Neural progenitor cell (in vitro differentiated cells): Measurements from ENCODE around the gene ORC5. TPM values are rescaled to one million over a fixed set of nuclear protein-coding genes. Genes with fewer than 3 reads are reported as not detected.

ENCODE experiments used
- DNase-seq: peaks from one replicate; pipeline ENCODE4 v3.0.0-alpha.2; 2016; ENCODE audit warnings: low spot score
- H2AFZ ChIP-seq: fragments of 200-600 bp; sonication (generic); replicated peaks from 2 replicates; pipeline ENCODE4 v1.6.1; 2016; ENCODE audit warnings: antibody characterized with exemption
- H3F3A ChIP-seq: fragments of 200-600 bp; sonication (generic); 2 replicates; pipeline ENCODE4 v1.6.1; 2016; ENCODE audit warnings: antibody characterized with exemption, low read depth
- H3K27ac ChIP-seq: fragments of 200-600 bp; sonication (generic); 2 replicates; pipeline ENCODE4 v1.5.1; 2016; ENCODE audit warnings: mild to moderate bottlenecking
- H3K27me3 ChIP-seq: fragments of 200-600 bp; sonication (generic); 2 replicates; pipeline ENCODE4 v1.6.1; 2016; ENCODE audit warnings: mild to moderate bottlenecking, moderate library complexity
- H3K36me3 ChIP-seq: fragments of 200-600 bp; sonication (generic); 2 replicates; pipeline ENCODE4 v1.5.1; 2016
- H3K4me1 ChIP-seq: fragments of 200-600 bp; sonication (generic); 2 replicates; pipeline ENCODE4 v1.6.1; 2016; ENCODE audit warnings: mixed run types
- H3K4me2 ChIP-seq: fragments of 200-600 bp; sonication (generic); 2 replicates; pipeline ENCODE4 v1.6.1; 2016
- H3K4me3 ChIP-seq: fragments of 200-600 bp; sonication (generic); 2 replicates; pipeline ENCODE4 v1.5.1; 2016
- H3K79me2 ChIP-seq: fragments of 200-600 bp; sonication (generic); 2 replicates; pipeline ENCODE4 v1.6.1; 2016; ENCODE audit warnings: low read depth
- H3K9ac ChIP-seq: fragments of 200-600 bp; sonication (generic); 2 replicates; pipeline ENCODE4 v1.6.1; 2016
- H3K9me3 ChIP-seq: fragments of 200-600 bp; sonication (generic); 2 replicates; pipeline ENCODE4 v1.5.1; 2016; ENCODE audit warnings: low read depth
- H4K20me1 ChIP-seq: fragments of 200-600 bp; sonication (generic); 2 replicates; pipeline ENCODE4 v1.6.1; 2016; ENCODE audit warnings: low read depth
- H3K27ac Mint-ChIP-seq: 3 replicates; pipeline ENCODE4 v1.8.0; 2021; ENCODE audit warnings: mixed read lengths
- H3K27me3 Mint-ChIP-seq: 2 replicates; pipeline ENCODE4 v1.8.0; 2022; ENCODE audit warnings: low read depth, mild to moderate bottlenecking, inconsistent platforms, moderate library complexity, mixed read lengths; ENCODE audit not compliant: insufficient read depth
- H3K36me3 Mint-ChIP-seq: 3 replicates; pipeline ENCODE4 v1.8.0; 2021; ENCODE audit warnings: mixed read lengths
- H3K4me1 Mint-ChIP-seq: 3 replicates; pipeline ENCODE4 v1.8.0; 2021; ENCODE audit warnings: mixed read lengths
- H3K4me3 Mint-ChIP-seq: 3 replicates; pipeline ENCODE4 v1.8.0; 2021; ENCODE audit warnings: mild to moderate bottlenecking, moderate library complexity, mixed read lengths
- H3K9me3 Mint-ChIP-seq: 3 replicates; pipeline ENCODE4 v1.8.0; 2020; ENCODE audit warnings: mixed read lengths
- EZH2 ChIP-seq: fragments of 200-600 bp; sonication (generic); IDR thresholded peaks from 2 replicates; pipeline ENCODE4 v1.6.1; 2017; ENCODE audit warnings: antibody characterized with exemption, mild to moderate bottlenecking, moderate library complexity
- EZH2phosphoT487 ChIP-seq: fragments of 200-600 bp; sonication (generic); IDR thresholded peaks from 2 replicates; pipeline ENCODE4 v1.6.1; 2017; ENCODE audit warnings: antibody characterized with exemption
- total RNA-seq: library from RNA; depleted of rRNA; stranded (reverse); fragments of >200 nt; gene quantifications from 2 replicates; pipeline ENCODE4 v1.2.3, GENCODE V29; 2015; ENCODE audit warnings: low replicate concordance
- TF ChIP-seq, protein P1 (sequence below): fragments of 200-600 bp; sonication (generic); IDR thresholded peaks from 2 replicates; pipeline ENCODE4 v1.5.1; 2017; ENCODE audit warnings: antibody characterized with exemption, mild to moderate bottlenecking

The ORC5 gene
- total RNA-seq, 1 donor from 2014 or later = 14.9 TPM

GRCh38 chr7:104208421-104208780 lies 588 bp upstream of the ORC5 start:
- Histone ChIP-seq H3K4me1 (no peaks in the 10 kb centered on the region), H3F3A (no peaks in the 10 kb centered on the region), H3K27ac (no peak overlapping the region), H4K20me1 (no peaks in the 10 kb centered on the region), H3K36me3 (no peaks in the 10 kb centered on the region), H3K9me3 (no peaks in the 10 kb centered on the region), H2AFZ (peak overlapping the region; percentile 90), H3K4me2 (peak overlapping the region; percentile 77), H3K27me3 (no peaks in the 10 kb centered on the region), H3K79me2 (peaks cover 28% of the 10 kb centered on the region), H3K4me3 (peak overlapping the region; percentile 85), H3K9ac (peak overlapping the region; percentile 55)
- peaks cover 6% of the 10 kb centered on the region for H3K36me3 Mint-ChIP-seq
- peak overlapping the region; percentile 99 for H3K27ac Mint-ChIP-seq
- no peak for DNase-seq
- peak overlapping the region; percentile 95 for H3K4me3 Mint-ChIP-seq
- H3K4me1 Mint-ChIP-seq = peaks cover 22% of the 10 kb centered on the region
- TF ChIP-seq, protein P1, sequence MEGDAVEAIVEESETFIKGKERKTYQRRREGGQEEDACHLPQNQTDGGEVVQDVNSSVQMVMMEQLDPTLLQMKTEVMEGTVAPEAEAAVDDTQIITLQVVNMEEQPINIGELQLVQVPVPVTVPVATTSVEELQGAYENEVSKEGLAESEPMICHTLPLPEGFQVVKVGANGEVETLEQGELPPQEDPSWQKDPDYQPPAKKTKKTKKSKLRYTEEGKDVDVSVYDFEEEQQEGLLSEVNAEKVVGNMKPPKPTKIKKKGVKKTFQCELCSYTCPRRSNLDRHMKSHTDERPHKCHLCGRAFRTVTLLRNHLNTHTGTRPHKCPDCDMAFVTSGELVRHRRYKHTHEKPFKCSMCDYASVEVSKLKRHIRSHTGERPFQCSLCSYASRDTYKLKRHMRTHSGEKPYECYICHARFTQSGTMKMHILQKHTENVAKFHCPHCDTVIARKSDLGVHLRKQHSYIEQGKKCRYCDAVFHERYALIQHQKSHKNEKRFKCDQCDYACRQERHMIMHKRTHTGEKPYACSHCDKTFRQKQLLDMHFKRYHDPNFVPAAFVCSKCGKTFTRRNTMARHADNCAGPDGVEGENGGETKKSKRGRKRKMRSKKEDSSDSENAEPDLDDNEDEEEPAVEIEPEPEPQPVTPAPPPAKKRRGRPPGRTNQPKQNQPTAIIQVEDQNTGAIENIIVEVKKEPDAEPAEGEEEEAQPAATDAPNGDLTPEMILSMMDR = no peak
- TF ChIP-seq EZH2 = no peak
- TF ChIP-seq EZH2phosphoT487 = no peak
- H3K9me3 Mint-ChIP-seq = peaks cover 11% of the 10 kb centered on the region
- H3K27me3 Mint-ChIP-seq = peaks cover 7% of the 10 kb centered on the region

DNA sequence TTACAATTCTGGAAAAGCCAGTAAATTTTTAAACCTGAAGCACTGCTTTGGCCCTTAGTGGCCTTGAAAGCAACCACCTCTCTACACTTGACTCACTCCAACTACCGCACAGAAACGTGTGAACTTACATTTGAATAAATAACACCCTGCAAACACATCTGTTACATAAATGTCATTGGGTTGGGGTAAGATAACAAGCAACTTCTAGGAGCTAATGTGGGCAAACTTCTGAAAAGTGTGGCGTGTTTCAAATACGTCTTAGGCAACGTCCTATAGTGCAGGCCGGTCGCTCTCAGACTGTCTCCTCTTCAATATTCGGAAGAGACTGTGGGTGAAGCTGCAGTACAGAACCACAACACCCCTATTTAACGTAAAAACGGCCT lies 474 bp downstream of the ORC5 start:
- H3K36me3 ChIP-seq = no peaks in the 10 kb centered on the region
- no peaks in the 10 kb centered on the region for H3K4me1 ChIP-seq
- peak overlapping the region; percentile 77 for H3K4me2 ChIP-seq
- no peaks in the 10 kb centered on the region for H4K20me1 ChIP-seq
- peak overlapping the region; percentile 86 for H3K27ac Mint-ChIP-seq
- H3K27me3 ChIP-seq = no peaks in the 10 kb centered on the region
- H3F3A ChIP-seq = no peaks in the 10 kb centered on the region
- peaks cover 22% of the 10 kb centered on the region for H3K4me1 Mint-ChIP-seq
- H3K4me3 ChIP-seq = peak overlapping the region; percentile 85
- peak; percentile 9 for DNase-seq
- no peak overlapping the region for H3K27ac ChIP-seq
- TF ChIP-seq EZH2phosphoT487 (no peak), EZH2 (no peak)
- TF ChIP-seq, protein P1 = no peak
- peak overlapping the region; percentile 82 for H3K9ac ChIP-seq
- peaks cover 11% of the 10 kb centered on the region for H3K9me3 Mint-ChIP-seq
- no peaks in the 10 kb centered on the region for H3K9me3 ChIP-seq
- H3K79me2 ChIP-seq = peaks cover 28% of the 10 kb centered on the region
- H2AFZ ChIP-seq = peak overlapping the region; percentile 95
- peaks cover 4% of the 10 kb centered on the region for H3K27me3 Mint-ChIP-seq
- H3K4me3 Mint-ChIP-seq = peak overlapping the region; percentile 95
- peaks cover 15% of the 10 kb centered on the region for H3K36me3 Mint-ChIP-seq

GRCh38 chr7:104206841-104207240 lies 972 bp downstream of the ORC5 start:
- Histone ChIP-seq H3F3A (no peaks in the 10 kb centered on the region), H3K9me3 (no peaks in the 10 kb centered on the region), H2AFZ (no peak overlapping the region), H3K36me3 (no peaks in the 10 kb centered on the region), H3K9ac (peak overlapping the region; percentile 82), H3K4me1 (no peaks in the 10 kb centered on the region), H3K4me2 (peak overlapping the region; percentile 77), H3K79me2 (peaks cover 28% of the 10 kb centered on the region), H4K20me1 (no peaks in the 10 kb centered on the region), H3K27ac (no peak overlapping the region), H3K27me3 (no peaks in the 10 kb centered on the region), H3K4me3 (peak overlapping the region; percentile 85)
- no peak for DNase-seq
- TF ChIP-seq EZH2phosphoT487 (no peak), EZH2 (no peak)
- TF ChIP-seq, protein P1 = no peak
- H3K36me3 Mint-ChIP-seq = peaks cover 20% of the 10 kb centered on the region
- H3K9me3 Mint-ChIP-seq = peaks cover 11% of the 10 kb centered on the region
- H3K27me3 Mint-ChIP-seq = peaks cover 4% of the 10 kb centered on the region
- H3K4me1 Mint-ChIP-seq = peaks cover 22% of the 10 kb centered on the region
- H3K27ac Mint-ChIP-seq = no peak overlapping the region
- peak overlapping the region; percentile 95 for H3K4me3 Mint-ChIP-seq
